Sigmoid colon (tissue), 4 donors: ENCODE measurements around the gene NUDT3.

Source experiments
- POLR2AphosphoS5 ChIP-seq, 4 donors: sonication (generic); formaldehyde crosslinking; IDR thresholded peaks; one replicate each; pipeline ENCODE4 v1.6.1; 2017; ENCODE audit warnings: antibody characterized with exemption in 4 of 4
- TF ChIP-seq, protein P1 (sequence below), 4 experiments: fragments of 450-650 bp in 3 of 4; fragments of 200-600 bp in 1 of 4; IDR thresholded peaks; one replicate each; pipeline ENCODE4 v1.5.1; 2016 to 2019; ENCODE audit warnings: antibody characterized with exemption in 4 of 4, mild to moderate bottlenecking in 3 of 4, moderate library complexity in 2 of 4

DNA sequence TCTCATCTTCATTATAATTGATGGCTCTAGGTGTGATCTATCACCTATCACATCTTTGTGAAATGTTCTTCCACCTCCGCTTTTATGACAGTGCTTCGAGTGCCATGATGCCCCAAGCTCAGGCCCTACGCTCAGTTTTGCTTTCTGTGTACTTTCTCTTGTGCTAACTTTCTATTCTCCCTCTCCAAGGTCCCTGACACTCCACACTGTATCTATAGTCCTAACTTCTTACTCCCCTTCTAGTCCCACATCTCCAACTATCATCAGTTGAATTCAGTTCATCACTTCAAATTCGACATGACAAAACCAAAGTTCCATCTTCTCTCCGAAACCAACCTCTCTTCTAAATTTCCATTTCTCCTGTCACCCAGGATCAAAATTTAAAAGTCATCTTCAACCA, 16.6 kb downstream of the NUDT3 start:
- TF ChIP-seq, protein P1, sequence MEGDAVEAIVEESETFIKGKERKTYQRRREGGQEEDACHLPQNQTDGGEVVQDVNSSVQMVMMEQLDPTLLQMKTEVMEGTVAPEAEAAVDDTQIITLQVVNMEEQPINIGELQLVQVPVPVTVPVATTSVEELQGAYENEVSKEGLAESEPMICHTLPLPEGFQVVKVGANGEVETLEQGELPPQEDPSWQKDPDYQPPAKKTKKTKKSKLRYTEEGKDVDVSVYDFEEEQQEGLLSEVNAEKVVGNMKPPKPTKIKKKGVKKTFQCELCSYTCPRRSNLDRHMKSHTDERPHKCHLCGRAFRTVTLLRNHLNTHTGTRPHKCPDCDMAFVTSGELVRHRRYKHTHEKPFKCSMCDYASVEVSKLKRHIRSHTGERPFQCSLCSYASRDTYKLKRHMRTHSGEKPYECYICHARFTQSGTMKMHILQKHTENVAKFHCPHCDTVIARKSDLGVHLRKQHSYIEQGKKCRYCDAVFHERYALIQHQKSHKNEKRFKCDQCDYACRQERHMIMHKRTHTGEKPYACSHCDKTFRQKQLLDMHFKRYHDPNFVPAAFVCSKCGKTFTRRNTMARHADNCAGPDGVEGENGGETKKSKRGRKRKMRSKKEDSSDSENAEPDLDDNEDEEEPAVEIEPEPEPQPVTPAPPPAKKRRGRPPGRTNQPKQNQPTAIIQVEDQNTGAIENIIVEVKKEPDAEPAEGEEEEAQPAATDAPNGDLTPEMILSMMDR (IDR thresholded peaks at IDR 0.05) = no peak
- TF ChIP-seq POLR2AphosphoS5 (IDR thresholded peaks at IDR 0.05) = no peak
